ENCODE data around the gene PEMT.

PEMT gene

DNA sequence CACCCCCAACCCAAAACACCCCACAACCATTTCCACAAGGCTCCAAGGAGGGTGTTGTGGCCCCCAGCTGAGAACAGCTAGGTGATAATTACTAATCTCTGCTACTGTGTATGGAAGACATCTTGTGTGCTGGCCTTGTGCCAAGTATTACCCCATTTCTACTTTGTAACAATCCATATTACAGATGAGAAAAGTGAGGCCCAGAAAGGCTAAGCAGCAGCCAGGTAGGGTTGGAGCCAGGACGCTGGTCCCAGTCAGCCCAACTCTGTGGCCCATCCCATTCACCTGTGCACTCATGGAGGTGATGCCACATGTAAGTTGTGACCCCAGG, 12.4 kb upstream of the PEMT start:
- DNase-seq, result no peak

DNA sequence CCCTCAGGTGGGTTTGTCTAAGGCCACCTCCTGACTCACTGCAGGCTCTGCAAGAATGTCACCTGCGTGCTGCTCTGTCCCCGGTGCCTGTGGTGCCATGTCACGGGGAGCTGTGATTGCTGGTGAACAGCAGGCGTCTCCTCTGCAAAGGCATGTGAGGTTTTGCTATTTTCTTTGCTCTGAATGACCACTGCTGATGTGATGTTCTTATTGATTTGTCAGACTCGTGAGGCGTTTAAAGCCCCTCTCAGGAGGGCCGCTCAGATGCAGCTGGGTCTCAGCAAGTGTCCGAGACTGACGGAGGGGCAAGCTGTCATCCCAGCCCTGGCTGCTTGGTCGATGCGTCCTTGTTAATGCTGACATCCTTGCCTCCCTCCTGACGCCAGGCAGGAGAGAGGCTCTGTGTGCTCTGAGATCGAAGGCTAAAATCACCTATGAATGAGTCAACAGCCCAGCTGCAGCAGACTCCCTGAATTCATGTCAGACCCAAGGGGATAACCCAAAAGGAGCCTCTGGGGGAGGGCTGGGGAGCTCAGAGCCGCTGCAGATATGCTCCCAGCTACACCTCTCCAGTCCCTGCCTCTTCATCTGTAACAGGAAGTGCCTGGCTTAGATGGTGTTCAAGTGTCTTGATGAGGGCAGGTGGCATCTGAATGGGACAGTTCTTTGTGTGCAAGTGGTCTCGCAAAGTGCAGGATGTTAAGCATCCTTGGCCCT, 11.8 kb upstream of the PEMT start:
- DNase-seq, result no peak

DNA sequence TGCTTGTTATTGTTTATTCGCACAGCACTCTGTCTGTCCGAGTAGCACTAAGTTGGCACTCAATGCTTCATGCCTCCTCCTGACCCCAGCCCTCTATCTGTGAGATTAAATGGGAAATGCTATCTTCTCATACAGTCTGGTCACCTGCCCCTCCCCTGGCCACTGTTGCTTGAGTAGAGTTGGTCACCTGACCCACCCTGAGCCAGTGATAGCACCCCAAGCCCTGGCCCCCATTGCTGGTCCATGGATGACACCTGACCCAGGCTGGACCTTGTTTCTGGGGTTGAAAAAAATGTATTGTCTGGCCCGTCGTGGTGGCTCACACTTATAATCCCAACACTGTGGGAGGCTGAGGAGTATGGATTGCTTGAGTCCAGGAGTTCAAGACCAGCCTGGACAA, 8.5 kb upstream of the PEMT start:
- DNase-seq, result no peak

DNA sequence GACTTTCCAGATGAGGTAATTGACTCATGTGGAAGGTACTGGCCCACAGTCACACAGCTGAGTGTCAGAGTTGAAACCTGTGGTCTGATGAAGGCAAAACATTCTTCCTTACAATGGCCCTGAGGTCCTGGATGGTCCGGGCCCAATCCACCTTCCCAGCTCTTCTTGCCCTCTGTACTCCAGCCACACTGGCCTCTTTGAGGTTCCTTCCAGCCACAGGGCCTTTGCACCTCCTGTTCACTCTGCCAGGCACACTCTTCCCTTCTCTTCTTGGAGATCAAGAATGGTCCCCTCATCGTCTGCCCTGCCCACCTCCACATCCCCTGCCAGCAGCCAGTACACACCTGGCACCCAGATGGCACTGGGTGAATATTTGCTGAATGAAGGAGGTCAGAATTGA, 6.5 kb upstream of the PEMT start:
- DNase-seq, result no peak

DNA sequence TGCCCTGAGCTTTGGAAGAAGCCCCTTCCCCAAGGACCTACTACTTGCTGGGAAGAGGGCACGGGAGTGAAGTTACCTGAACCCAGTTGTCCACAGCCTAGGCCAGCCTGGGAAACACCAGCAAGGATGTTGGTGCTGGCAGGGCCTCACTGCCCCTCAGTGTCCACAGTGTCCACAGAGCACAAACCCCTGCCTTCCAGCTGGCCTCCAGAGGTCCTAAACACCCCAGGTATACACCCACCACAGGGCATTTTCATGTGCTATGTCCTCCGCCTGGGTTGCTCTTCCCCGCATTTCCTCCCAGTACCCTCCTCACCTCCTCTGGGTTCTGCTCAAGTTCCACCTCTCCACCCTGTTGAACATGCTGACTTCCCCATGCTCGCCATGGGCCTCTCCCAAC, 4.2 kb upstream of the PEMT start:
- DNase-seq, result no peak

DNA sequence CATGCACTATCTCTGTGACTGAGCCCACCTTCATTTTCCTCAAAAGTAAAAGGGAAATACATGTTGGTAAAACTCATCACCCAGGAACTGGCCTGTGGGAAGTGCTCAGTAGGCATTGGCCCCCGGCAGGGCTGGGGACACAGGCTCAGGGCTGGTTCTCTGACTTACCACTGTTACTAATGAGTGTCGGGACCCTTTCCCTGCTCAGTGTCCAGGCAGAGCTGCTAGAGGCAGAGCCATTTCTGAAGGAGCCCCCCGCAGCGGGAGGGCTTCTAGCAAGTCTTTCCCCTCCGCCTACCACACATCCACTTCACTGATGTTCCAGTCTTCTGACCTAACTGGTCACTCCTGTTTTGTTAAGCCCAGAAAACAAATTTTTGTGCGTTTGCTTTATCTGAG, 1.7 kb upstream of the PEMT start:
- no peak for DNase-seq

DNA sequence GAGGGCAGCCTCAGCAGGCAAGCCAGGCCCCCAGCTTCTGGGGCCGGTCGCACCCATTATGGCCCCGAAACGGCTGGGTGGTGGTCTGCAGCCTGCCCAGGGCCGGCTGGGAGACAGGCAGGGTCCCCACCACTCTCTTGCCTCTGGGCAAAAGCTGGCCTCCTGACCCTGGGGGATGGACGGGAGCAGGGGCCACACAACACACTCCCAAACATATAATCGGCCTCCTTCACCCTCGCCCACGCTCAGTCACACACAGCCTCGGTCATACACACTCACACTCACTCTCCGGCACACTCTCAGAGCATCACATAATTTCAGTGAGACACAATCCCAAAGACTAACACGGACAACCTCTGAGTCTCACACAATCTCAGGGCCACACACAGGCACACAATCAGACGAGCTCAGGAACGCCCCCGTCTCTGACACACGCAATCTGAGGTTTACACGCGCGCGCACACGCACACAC, 589 bp downstream of the PEMT start:
- no peak for DNase-seq

DNA sequence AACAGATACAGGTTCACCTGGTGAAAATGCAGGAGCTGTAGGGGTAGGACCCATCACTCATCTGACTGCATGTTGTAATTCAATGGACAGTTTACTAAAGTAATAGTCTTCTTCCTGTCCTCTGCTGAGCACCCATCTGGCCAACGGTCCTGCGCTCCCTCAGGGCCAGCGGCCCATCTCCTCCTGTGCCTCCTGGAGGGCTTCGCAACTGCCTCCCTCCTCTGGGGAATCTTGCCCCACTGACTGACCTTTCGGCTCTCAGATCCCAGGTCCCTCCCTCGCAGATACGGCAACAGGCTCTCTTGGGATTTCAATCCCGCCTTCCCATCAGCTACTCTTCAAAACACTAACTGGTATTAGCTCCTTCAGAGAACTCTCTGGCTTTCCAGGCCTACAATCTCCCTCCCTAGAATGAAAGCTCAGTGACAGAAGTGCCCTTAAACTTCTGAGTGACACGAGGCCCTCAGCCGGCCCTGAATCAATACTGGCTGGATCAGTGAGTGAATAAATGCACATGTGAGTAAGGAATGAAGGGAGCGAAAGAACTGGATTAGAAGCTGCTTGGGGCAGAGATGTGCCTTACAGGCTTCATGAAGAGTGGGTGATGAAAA, 1.3 kb downstream of the PEMT start:
- no peak for DNase-seq

DNA sequence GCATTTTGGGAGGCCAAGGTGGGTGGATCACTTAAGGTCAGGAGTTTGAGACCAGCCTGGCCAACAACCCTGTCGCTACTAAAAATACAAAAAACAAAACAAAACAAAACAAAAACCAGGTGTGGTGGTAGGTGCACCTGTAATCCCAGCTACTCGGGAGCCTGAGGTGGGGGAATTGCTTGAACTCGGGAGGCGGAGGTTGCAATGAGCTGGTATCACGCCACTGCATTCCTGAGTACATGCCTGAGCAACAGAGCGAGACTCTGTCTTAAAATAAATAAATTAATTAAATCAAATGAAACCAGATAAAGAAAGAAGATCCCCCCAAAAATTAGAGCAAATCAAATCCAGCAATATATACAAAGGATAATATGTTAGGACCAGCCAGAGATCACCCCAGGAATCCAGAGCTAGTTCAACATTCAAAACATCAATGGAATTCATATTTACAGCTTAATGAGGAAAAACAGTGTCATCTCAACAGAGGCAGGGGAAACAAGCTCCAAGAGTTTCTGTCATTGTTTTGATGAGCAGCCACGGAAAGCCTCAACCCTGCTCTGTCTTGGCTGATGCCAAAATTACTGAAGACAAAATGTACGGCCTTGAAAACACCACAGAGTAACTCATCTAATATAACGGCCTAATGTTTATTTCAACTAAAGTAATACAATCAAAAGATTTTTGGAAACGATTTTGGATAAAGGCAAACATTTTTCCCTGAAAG, 3.7 kb downstream of the PEMT start:
- DNase-seq, result no peak

DNA sequence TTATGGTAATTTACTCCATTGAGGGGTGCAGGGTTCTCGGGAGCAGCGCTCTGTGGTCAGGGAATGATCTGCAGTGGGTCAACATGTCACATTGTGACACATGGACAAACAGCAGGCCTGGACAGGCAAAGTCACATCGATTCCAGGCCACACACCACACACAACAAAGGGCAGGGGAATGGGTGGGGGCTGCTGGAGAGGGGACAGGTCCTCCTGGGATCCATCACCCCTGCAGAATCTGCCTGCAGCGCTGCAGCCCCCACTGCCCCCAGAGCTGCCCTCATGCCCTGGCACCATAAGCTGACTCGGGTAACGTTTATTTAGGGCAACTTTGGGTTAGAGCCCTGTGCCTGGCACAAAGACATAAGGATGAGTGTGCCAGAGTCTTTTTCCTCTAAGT, 9.1 kb downstream of the PEMT start:
- DNase-seq, result no peak

DNA sequence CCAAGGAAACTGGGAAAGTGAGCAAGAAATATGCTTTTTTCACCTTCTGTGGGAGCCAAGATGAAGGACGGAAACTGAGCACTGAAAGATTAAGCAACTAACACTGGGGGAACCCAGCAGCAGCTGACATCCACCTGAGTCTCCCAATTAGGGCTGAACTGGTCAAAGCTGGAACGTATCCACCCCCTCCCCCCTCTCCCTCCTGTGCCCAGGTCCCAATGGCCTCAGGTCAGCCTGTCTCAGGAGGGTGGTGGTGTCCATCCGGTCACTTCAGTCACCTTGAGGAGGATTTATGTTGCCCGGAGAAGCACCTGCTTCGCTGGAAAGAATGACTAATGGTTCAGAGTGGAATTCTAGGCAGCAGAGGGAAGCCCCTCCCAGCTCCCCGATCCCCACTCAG, 10.0 kb downstream of the PEMT start:
- DNase-seq, result no peak

DNA sequence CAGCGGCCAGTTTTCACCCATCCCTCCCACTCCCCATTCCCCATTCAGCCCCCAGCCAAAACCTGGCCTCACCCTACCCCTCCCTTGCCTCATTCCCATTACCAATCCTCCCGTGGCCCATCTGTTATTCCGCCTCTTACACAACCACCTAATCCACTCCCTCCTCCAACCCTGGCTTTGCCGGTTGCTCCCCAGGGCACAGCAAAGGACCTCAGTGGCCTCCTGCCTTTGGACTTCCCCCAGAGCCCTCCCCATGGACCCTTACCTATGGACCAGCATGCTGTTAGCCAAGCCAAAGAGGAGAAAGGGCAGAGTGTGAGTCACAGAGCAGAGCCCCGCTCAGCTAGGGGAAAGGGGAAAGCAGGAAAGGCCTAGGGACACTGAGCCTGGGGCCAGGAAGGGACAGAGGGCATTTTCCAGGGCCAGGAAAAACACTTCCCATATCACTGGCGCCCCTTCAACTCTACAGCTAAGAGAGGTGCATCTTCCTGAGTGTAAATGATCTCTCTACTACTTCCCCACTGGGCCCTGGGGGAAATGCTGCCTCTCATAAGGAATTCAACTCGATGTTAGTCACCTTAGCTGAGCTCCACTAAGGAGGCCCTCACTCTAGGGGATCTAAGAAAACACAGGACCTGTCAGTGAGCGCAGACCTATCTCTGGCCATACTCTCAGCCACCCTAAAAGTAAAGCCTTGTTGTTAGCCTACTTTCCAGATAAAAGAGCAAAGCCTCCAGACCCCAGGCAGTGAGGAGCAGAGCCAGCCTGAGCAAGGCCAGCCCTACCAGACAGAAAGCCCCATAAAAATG, 10.6 kb downstream of the PEMT start:
- DNase-seq, result no peak

DNA sequence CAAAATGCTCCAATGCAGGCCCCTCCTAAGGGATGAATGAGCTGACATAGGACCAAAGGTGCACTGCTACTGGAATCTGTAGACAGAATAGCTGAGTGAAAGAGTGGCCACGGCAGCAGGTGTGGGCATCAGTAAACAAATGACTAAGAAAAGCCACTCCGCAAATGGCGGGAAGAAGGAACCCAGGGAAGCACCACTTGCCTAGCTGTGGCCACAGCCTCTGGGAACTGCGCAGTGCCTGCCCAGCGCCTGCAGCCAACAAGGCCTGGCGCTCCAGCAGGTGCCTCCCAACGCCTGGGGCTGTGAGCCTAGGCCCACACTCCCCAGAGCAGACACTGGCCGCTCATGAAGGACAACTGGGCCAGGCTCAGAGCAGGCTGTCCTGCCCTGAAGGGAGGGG, 11.8 kb downstream of the PEMT start:
- DNase-seq, result no peak

DNA sequence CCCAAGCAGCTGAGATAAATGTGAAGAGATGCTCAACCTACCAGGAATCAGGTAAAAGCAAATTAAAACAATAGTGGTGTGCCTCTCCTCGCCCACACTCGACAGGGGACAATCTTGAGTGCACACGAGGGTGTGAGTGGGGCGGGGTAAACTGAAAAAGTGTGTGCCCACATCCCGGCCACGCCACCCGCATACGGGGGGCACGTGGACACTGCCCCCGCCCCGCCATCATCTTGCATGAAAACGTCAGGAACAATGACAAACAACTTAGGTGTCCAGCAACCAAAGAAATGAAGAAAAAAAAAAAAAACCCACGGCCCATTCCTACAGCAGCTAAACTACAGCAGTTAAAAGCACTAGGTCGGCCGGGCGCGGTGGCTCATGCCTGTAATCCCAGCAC, 14.1 kb downstream of the PEMT start:
- no peak for DNase-seq

DNA sequence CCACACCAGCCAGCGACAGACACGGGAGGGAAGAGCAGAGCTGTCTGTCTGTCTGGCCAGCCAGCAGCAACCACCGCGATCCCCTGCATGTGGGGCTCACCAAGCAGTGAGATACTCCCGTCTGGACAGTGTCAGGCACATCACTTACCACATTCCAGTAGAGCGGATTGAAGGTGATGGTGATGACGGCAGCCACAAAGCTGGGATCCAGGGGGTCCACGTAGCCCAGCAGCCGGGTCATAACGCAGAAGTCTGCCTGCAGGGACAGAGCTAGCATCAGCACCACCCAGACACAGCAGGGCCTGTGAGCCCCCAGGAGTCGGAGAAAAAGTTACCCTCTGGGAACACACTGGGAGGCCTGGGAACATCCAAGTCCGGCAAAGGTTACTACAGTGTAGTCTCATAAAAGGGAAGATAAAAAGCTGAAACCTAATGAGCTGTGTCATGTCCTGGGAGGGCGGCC, 14.7 kb downstream of the PEMT start:
- DNase-seq, result no peak

DNA sequence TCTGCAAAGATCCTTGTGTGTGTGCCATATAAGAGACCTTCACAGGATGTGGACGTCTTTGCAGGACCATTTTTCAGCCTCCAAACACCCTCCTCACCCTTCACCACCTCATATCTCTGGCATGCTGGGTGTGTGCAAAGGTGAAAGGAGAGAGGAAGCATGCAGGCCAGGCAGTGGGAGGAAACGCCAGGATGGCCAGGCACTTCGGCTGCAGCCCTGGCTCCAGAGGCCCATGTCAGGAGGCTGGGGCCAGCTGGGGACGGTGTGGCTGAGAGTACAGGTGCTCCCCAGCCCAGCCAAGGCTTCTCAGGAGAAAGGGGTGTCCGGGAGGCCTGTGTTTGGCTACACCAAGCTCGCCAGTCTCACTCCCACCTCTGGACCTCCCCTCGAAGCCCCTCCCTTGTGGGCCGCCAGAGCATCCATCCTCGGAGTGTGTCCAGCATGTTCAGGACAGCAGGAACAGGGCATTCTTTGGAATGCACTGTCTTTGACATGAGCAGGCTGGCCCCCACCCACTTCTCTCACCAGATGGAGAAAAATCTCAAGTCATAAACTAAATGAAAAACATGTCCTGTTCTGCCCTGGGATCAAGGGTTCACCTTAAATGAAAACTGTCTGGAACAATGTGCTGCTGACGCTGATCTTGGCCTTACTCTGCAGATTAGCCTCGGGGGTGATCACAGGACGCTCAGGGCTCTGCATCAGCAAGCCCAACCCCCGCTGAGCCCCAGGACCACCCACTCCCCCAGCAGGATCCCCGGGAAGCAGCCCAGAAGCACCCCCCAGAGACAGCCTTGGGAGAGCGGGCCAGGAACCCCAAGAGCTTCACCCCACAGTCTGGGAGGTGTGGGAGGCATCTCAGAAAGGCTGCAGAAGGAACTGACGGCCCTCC, 15.9 kb downstream of the PEMT start:
- DNase-seq, result no peak

DNA sequence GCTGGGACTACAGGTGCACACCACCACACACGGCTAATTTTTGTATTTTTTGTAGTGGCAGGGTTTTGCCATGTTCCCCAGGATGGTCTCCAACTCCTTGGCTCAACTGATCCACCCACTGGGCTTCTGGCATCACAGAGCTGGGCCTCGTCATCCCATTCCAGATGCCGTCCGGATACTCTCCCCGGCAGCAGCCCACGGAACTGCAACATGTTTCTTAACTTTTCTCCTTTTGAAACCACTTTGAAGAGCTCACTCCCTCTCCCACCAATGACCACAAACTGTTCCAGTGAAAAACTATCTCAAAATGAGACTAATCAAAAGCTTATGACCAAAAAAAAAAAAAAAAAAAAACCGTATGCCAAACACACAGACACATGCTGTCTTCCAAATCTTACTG, 17.6 kb downstream of the PEMT start:
- DNase-seq, result no peak

DNA sequence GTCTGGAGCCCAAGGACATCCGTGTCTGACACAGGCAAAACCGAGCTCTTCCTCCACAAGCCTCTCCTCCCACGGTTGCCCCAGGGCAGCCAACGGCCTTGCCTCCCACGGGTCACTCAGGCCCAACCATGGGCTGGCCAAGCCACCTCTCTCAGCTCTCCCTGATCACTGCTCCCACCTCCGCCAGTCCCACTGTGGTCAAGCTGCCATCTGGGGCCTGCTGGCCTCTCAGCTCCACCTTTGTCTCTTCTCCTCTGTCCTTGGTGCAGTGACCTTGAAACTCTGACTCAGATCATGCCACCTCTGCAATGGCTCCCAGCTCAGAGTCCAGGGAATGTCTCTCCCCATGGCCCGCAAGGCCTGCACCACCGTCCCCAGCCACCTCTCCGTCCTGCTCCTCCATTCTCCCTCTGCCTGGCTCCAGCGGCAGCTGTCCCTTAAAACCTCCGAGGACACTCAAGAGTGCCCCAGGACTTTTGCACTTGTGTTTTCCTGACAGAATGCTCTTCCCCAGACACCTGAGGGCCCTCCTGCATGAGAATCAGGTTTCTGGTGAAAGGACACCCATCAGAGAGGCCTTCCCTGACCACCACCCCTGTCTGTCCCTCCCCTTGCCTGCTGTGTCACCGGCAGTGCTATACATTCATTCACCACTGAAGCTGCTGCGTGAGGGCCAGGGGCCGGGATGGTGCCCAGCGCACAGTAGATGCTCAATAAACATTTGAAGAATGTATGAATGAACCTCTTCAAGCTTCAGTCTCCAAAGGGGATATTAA, 19.3 kb downstream of the PEMT start:
- DNase-seq, result no peak

DNA sequence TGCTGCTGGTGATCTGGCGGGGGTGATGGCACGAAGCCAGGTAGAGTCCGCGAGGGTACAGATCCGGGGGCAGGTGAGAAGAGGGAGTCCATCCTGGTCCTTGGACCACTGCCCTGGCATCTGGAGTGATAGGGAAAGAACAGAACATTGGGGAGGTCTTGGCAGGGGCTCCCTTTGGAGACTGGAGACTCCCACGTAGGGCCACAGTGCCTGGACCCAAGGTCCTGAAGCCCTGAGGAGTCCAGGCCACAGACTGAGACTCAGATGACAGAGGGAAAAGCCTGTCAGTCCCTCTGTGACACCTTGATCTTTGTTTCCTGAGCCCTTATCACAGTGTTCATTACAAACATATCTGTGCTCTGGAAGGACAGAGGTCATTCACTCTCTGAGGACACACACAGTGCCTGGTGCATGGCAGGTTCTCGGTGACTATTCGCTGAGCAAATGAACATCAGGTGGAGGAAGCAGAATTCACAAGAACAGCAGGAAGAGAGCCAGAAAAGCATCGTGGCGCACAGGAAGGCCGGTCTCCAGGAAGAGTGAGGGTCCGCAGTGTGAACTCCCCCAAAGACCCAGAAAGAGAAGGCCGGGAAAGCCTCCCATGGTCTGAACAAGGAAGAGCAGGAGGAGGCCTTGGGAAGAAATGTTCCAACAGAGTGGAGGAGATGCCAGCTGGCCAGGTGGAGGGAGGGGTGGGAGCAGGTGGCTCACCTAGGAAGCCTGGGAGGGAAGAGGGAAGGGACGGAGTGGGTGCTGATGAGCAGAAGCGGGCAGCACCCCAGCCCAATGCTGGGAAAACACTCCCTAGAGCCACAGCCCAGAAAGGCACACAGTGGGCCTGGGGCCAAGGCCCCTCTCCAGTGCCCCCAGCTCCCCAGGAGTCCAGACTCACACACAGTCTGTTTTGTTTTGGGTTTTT, 20.5 kb downstream of the PEMT start:
- no peak for DNase-seq

DNA sequence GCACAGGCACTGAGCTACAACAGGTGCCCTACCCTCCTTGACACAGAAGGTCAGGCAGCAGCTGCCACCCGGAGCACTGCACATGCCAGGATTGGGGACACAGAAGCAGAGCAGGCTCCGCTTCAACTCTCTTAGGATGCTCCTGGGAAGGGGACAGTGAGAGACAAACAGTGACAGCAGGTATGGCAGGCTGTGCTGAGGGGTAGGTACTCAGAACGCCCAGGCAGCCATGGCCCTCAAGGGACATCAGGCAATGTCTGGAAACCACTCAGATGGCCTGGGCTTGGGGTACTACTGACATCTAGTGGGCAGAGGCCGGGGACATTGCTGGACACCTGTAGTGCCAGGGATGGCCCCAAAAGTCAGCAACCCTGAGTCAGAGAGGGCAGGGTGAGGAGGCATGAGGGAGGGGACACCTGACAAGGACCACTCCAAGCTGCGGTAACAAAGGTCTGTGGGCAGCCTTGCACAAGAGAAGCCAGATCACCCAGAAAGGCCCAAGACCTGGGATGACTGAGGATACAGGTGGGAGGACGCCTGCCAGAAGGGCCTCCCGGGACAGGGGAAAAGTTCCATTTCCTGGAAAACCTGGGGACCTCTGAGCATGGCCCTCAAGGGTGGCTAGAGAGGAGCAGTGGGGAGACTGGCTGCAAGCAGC, 21.2 kb downstream of the PEMT start:
- DNase-seq, result no peak
